ENCODE data around the gene MAFG. TPM values are rescaled to one million over a fixed set of nuclear protein-coding genes. Genes with fewer than 3 reads are reported as not detected.
A peak's percentile ranks its signal among the peaks of the same experiment; 100 is the strongest.

MAFG gene
- total and polyA plus RNA-seq, 9 of the 15 experiments (the other 6 are each of a cell fraction or from before 2014, with no cell fraction given) = 1.1 to 58.1 (median 24.9) TPM

DNA sequence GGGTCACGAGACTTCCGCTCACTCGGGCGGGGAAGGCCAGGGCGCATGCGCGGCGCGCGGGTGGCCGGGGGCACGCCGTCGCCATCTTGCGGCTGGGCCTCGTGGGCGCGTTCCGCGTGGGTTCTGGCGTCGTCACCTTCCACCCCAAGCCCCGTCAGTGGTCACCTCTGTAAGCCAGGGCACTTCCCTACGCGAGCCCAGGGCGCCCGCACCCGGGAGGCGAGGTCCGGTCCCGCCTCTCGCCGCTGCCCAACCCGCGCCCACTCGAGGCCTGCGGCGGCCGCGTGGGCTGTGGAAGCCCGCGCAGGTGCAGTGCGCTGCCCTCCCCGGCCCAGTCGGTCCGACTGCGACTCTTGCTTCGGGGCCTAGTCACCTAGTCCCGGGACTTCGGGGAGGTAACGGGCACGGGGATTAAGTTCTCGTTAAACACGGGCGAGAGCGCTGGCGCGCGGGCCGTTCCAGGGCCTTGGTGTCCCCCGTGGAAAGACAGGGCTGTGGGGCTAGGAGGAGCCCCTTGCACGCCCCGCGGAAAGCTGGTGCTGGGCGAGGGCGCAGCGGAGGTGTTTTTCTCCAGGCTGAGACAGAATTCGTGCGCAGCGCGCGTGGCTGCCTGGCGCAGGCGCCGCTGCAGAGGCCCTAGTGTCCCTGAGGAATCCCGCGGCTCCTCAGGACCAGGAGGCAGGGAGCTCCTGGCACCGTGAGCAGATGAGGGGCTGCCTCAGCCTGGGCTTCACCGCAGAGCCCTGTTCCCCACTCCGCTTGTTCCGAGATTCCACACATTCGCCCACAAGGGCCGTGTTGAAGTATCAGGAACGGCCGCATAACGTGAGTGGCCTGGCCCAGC, 55.9 kb downstream of the MAFG start (continued):
- TF ChIP-seq, protein P1, sequence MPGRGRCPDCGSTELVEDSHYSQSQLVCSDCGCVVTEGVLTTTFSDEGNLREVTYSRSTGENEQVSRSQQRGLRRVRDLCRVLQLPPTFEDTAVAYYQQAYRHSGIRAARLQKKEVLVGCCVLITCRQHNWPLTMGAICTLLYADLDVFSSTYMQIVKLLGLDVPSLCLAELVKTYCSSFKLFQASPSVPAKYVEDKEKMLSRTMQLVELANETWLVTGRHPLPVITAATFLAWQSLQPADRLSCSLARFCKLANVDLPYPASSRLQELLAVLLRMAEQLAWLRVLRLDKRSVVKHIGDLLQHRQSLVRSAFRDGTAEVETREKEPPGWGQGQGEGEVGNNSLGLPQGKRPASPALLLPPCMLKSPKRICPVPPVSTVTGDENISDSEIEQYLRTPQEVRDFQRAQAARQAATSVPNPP (IDR thresholded peaks at IDR 0.05; ENCODE audit: borderline replicate concordance, insufficient read depth, insufficient read length) = no peak
- TF ChIP-seq SMARCA5 (IDR thresholded peaks at IDR 0.05) = no peak
- TF ChIP-seq ZNF584 (CRISPR knock-in tag; IDR thresholded peaks at IDR 0.05; ENCODE audit: low read depth) = 0 out of 2 replicates have a peak, but pooled peaks have one; percentile 33
- TF ChIP-seq MYBL2 (IDR thresholded peaks at IDR 0.05; ENCODE audit: low read depth) = no peak
- TF ChIP-seq MYBL2 (CRISPR knock-in tag; IDR thresholded peaks at IDR 0.05; ENCODE audit: borderline replicate concordance) = no peak
- peak; percentile 70; the same call in 1 of the 2 replicates for TF ChIP-seq CEBPG (CRISPR knock-in tag; IDR thresholded peaks at IDR 0.05)
- no peak for TF ChIP-seq CEBPG (tag; conservative IDR thresholded peaks at IDR 0.05 in 1 of 2, IDR thresholded peaks at IDR 0.05 in 1 of 2)
- no peak for TF ChIP-seq ZNF3 (CRISPR knock-in tag; IDR thresholded peaks at IDR 0.05)
- no peak for TF ChIP-seq CBX5 (IDR thresholded peaks at IDR 0.05; ENCODE audit: borderline replicate concordance, low read depth)
- TF ChIP-seq ZNF696 (CRISPR knock-in tag; conservative IDR thresholded peaks at IDR 0.05) = no peak
- TF ChIP-seq ZNF408 (CRISPR knock-in tag; IDR thresholded peaks at IDR 0.05; ENCODE audit: low read depth) = no peak
- no peak for TF ChIP-seq ZNF507 (tag; conservative IDR thresholded peaks at IDR 0.05)
- peak; percentile 44; the same call in 1 of the 2 replicates for TF ChIP-seq ELF4 (CRISPR knock-in tag; IDR thresholded peaks at IDR 0.05)
- peak; percentile 93 for TF ChIP-seq CHD1 (IDR thresholded peaks at IDR 0.05; ENCODE audit: low read length)
- TF ChIP-seq, protein P2, sequence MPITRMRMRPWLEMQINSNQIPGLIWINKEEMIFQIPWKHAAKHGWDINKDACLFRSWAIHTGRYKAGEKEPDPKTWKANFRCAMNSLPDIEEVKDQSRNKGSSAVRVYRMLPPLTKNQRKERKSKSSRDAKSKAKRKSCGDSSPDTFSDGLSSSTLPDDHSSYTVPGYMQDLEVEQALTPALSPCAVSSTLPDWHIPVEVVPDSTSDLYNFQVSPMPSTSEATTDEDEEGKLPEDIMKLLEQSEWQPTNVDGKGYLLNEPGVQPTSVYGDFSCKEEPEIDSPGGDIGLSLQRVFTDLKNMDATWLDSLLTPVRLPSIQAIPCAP (CRISPR knock-in tag; IDR thresholded peaks at IDR 0.05; ENCODE audit: borderline replicate concordance) = peak; percentile 87; the same call in 1 of the 2 replicates
- TF ChIP-seq ZNF699 (CRISPR knock-in tag; IDR thresholded peaks at IDR 0.05; ENCODE audit: insufficient replicate concordance) = no peak
- peak; percentile 17; the same call in 1 of the 2 replicates for TF ChIP-seq KLF13 (tag; IDR thresholded peaks at IDR 0.05; ENCODE audit: borderline replicate concordance, low read depth)
- no peak for TF ChIP-seq ZZZ3 (IDR thresholded peaks at IDR 0.05)
- no peak for TF ChIP-seq TRIM28 (IDR thresholded peaks at IDR 0.05)
- TF ChIP-seq, protein P3, sequence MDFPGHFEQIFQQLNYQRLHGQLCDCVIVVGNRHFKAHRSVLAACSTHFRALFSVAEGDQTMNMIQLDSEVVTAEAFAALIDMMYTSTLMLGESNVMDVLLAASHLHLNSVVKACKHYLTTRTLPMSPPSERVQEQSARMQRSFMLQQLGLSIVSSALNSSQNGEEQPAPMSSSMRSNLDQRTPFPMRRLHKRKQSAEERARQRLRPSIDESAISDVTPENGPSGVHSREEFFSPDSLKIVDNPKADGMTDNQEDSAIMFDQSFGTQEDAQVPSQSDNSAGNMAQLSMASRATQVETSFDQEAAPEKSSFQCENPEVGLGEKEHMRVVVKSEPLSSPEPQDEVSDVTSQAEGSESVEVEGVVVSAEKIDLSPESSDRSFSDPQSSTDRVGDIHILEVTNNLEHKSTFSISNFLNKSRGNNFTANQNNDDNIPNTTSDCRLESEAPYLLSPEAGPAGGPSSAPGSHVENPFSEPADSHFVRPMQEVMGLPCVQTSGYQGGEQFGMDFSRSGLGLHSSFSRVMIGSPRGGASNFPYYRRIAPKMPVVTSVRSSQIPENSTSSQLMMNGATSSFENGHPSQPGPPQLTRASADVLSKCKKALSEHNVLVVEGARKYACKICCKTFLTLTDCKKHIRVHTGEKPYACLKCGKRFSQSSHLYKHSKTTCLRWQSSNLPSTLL (IDR thresholded peaks at IDR 0.05) = no peak
- TF ChIP-seq ZNF644 (tag; IDR thresholded peaks at IDR 0.05; ENCODE audit: low read depth) = 0 out of 2 replicates have a peak, but pooled peaks have one; percentile 65
- TF ChIP-seq PTTG1 (tag; IDR thresholded peaks at IDR 0.05; ENCODE audit: low read depth) = no peak
- no peak for TF ChIP-seq ZNF212 (CRISPR knock-in tag; IDR thresholded peaks at IDR 0.05)
- TF ChIP-seq ZC3H8 (IDR thresholded peaks at IDR 0.05) = no peak
